ENCODE results near the gene ATP5F1D. TPM values are rescaled to one million over a fixed set of nuclear protein-coding genes. Genes with fewer than 3 reads are reported as not detected.

The ATP5F1D gene
- total RNA-seq, 1 experiment from 2014 or later = 179 TPM

GRCh38 chr19:1214862-1215731 is 26.5 kb upstream of the ATP5F1D start:
- peaks cover 24 to 39% of the 10 kb centered on the region in 2 experiments for H3K4me1 Mint-ChIP-seq
- Histone ChIP-seq H2AFZ (ENCODE audit: low read length) (no peak overlapping the region), H3K56ac (ENCODE audit: insufficient read length, low read depth, low read length) (no peak overlapping the region), H3K27ac (ENCODE audit: insufficient read length, low read depth, low read length) (no peak overlapping the region), H2BK12ac (ENCODE audit: insufficient read length, low read depth, low read length) (no peak overlapping the region), H4K20me1 (ENCODE audit: control insufficient read depth, insufficient read depth, insufficient read length) (no peaks in the 10 kb centered on the region), H3K79me1 (ENCODE audit: insufficient read depth, low read depth, low read length, poor library complexity, severe bottlenecking) (peaks cover 9% of the 10 kb centered on the region), H2BK15ac (ENCODE audit: low read depth, low read length) (no peak overlapping the region), H3K14ac (ENCODE audit: insufficient read depth, low read length) (no peak overlapping the region), H2BK20ac (ENCODE audit: low read depth, low read length, poor library complexity, severe bottlenecking) (no peak overlapping the region), H3K9ac (ENCODE audit: extremely low read depth, insufficient read length, low read length) (no peak overlapping the region), H2BK120ac (ENCODE audit: low read depth, low read length, poor library complexity, severe bottlenecking) (no peak overlapping the region), H3K79me2 (ENCODE audit: insufficient read depth, low read length) (peaks cover 26% of the 10 kb centered on the region; the same call in 1 of the 2 replicates), H3K18ac (ENCODE audit: insufficient read length, low read depth, low read length) (no peak overlapping the region), H4K5ac (ENCODE audit: insufficient read length, low read depth, low read length) (no peak overlapping the region), H2BK5ac (ENCODE audit: insufficient read length, low read length) (no peak overlapping the region), H3K23me2 (ENCODE audit: insufficient read length, low read depth, low read length, poor library complexity, severe bottlenecking) (no peaks in the 10 kb centered on the region), H4K91ac (ENCODE audit: insufficient read length, low read depth, low read length) (no peak overlapping the region), H3K4ac (ENCODE audit: low read depth, low read length) (no peak overlapping the region), H3K27me3 (ENCODE audit: insufficient read depth, low read length) (no peaks in the 10 kb centered on the region), H4K8ac (replicated peaks; ENCODE audit: insufficient read length, low read depth, low read length) (no peak overlapping the region), H3T11ph (ENCODE audit: low read length) (no peak overlapping the region), H3K9me3 (ENCODE audit: control insufficient read depth, low read depth, low read length) (no peaks in the 10 kb centered on the region), H3K23ac (ENCODE audit: insufficient read length, low read depth, low read length) (no peak overlapping the region), H3K4me1 (ENCODE audit: insufficient read depth, low read length) (no peaks in the 10 kb centered on the region), H2AK5ac (ENCODE audit: insufficient read length, low read length) (no peak overlapping the region), H3K4me2 (ENCODE audit: insufficient read depth, insufficient read length, low read length) (no peak overlapping the region)
- peaks cover 5 to 21% (median 10%) of the 10 kb centered on the region in 3 experiments for H3K36me3 Mint-ChIP-seq (ENCODE audit: insufficient read depth in 1 of 3, low read depth in 3 of 3)
- no peaks in the 10 kb centered on the region for H3K9me3 Mint-ChIP-seq
- no peaks in the 10 kb centered on the region for H3K27me3 Mint-ChIP-seq (ENCODE audit: low read depth)
- H3K4me3 Mint-ChIP-seq = no peak overlapping the region
- peak overlapping the region in 1 of 3 experiments; percentile 53; a peak in 1 of 7 replicates for H3K27ac Mint-ChIP-seq
- WGBS (ENCODE audit: extremely low coverage, insufficient read length, low lambda C conversion rate) = no CpG with 5 or more reads among the region's 26 CpGs
- no peak for DNase-seq
- TF ChIP-seq, protein P1, sequence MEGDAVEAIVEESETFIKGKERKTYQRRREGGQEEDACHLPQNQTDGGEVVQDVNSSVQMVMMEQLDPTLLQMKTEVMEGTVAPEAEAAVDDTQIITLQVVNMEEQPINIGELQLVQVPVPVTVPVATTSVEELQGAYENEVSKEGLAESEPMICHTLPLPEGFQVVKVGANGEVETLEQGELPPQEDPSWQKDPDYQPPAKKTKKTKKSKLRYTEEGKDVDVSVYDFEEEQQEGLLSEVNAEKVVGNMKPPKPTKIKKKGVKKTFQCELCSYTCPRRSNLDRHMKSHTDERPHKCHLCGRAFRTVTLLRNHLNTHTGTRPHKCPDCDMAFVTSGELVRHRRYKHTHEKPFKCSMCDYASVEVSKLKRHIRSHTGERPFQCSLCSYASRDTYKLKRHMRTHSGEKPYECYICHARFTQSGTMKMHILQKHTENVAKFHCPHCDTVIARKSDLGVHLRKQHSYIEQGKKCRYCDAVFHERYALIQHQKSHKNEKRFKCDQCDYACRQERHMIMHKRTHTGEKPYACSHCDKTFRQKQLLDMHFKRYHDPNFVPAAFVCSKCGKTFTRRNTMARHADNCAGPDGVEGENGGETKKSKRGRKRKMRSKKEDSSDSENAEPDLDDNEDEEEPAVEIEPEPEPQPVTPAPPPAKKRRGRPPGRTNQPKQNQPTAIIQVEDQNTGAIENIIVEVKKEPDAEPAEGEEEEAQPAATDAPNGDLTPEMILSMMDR (conservative IDR thresholded peaks at IDR 0.05) = no peak

Measured in H9 (cell line).